GM21723 (cell line): ENCODE measurements around the gene GGCX.
"Not testable (repeated sequence)": the region's sequence is repeated elsewhere in the genome, so short reads cannot be mapped to it uniquely, and the experiment has no call there.

Source experiments
- ATAC-seq: cut with Tn5 transposase; IDR thresholded peaks from one replicate; pipeline ENCODE4 v1.9.1; 2021; ENCODE audit warnings: mild to moderate bottlenecking, moderate library complexity; ENCODE audit not compliant: unreplicated experiment

GGCX gene

GRCh38 chr2:85561280-85562212 lies at the start of gene GGCX:
Gene GGCX, minus strand, starts transcription at chr2:85561493. Its CDS starts 65 bp downstream, at chr2:85561428.
- ATAC-seq = peak; percentile 88

GRCh38 chr2:85607268-85608215 lies 46.2 kb upstream of the GGCX start:
- no peak for ATAC-seq

- no peak for ATAC-seq
Observed at GRCh38 chr2:85606116-85606455, 44.8 kb upstream of the GGCX start.

- ATAC-seq = no peak
Observed at GRCh38 chr2:85605406-85606115, 44.3 kb upstream of the GGCX start.

GRCh38 chr2:85604568-85605339 lies 43.5 kb upstream of the GGCX start:
- no peak for ATAC-seq

- ATAC-seq = not testable (repeated sequence)
Observed at GRCh38 chr2:85604133-85604444, 42.8 kb upstream of the GGCX start.

- ATAC-seq = peak; percentile 94
Observed at GRCh38 chr2:85602476-85603234, 41.4 kb upstream of the GGCX start, which contains the start of gene TMEM150A. Gene TMEM150A, minus strand, starts transcription at chr2:85602698. Its CDS starts 750 bp downstream, at chr2:85601948.

GRCh38 chr2:85601771-85602475 lies 40.6 kb upstream of the GGCX start:
- peak; percentile 44 for ATAC-seq

GRCh38 chr2:85600951-85601770 lies 39.9 kb upstream of the GGCX start:
- ATAC-seq = no peak

- ATAC-seq = no peak
Observed at GRCh38 chr2:85600235-85600575, 38.9 kb upstream of the GGCX start.

- ATAC-seq = no peak
Observed at GRCh38 chr2:85599468-85600234, 38.4 kb upstream of the GGCX start.

GRCh38 chr2:85598594-85599340 lies 37.5 kb upstream of the GGCX start:
- ATAC-seq = no peak

- ATAC-seq = no peak
Observed at GRCh38 chr2:85597241-85597640, 35.9 kb upstream of the GGCX start.

- no peak for ATAC-seq
Observed at GRCh38 chr2:85596486-85597143, 35.3 kb upstream of the GGCX start.

GRCh38 chr2:85596026-85596333 lies 34.7 kb upstream of the GGCX start:
- peak; percentile 2 for ATAC-seq

- peak; percentile 99 for ATAC-seq
Observed at GRCh38 chr2:85595301-85596025, 34.2 kb upstream of the GGCX start, which contains the start of gene RNF181. Gene RNF181, plus strand, starts transcription at chr2:85595745. Its CDS starts 19 bp downstream, at chr2:85595764.
